Esophagus muscularis mucosa (tissue), 4 donors: ENCODE measurements around the gene PIP4K2A. TPM values are rescaled to one million over a fixed set of nuclear protein-coding genes. Genes with fewer than 3 reads are reported as not detected.

Experiments
- DNase-seq: peaks from one replicate; pipeline ENCODE4 v3.0.0-alpha.2; 2017; ENCODE audit errors: extremely low spot score
- H3K27ac ChIP-seq, 4 donors: fragments of 200-600 bp; sonication (generic); replicated peaks in 1 of 4; 1 replicate in 3 of 4; 2 replicates in 1 of 4; pipeline ENCODE4 v1.5.1; 2016 to 2019; ENCODE audit warnings: mild to moderate bottlenecking in 1 of 4
- H3K27me3 ChIP-seq, 4 donors: fragments of 200-600 bp; sonication (generic); one replicate each; pipeline versions ENCODE4 v1.5.1 to v1.6.0; 2016 to 2019
- H3K36me3 ChIP-seq, 4 donors: fragments of 200-600 bp; sonication (generic); one replicate each; pipeline ENCODE4 v1.5.1; 2016 to 2019
- H3K4me1 ChIP-seq, 4 donors: fragments of 200-600 bp; sonication (generic); one replicate each; pipeline ENCODE4 v1.5.1; 2016 to 2019
- H3K4me3 ChIP-seq, 4 donors: fragments of 200-600 bp; sonication (generic); 1 replicate in 2 of 4; 2 replicates in 2 of 4; pipeline ENCODE4 v1.5.1; 2016 to 2019; ENCODE audit warnings: mild to moderate bottlenecking in 4 of 4, moderate library complexity in 1 of 4
- H3K9me3 ChIP-seq, 4 donors: fragments of 200-600 bp; sonication (generic); 1 replicate in 3 of 4; 2 replicates in 1 of 4; pipeline ENCODE4 v1.5.1; 2016 to 2019
- CTCF ChIP-seq, 3 experiments: fragments of 200-600 bp in 2 of 3; fragments of 450-650 bp in 1 of 3; sonication (generic) in 2 of 3; IDR thresholded peaks; one replicate each; pipeline ENCODE4 v1.5.1; 2017 to 2019; ENCODE audit warnings: antibody characterized with exemption in 3 of 3, mild to moderate bottlenecking in 2 of 3, moderate library complexity in 1 of 3
- EP300 ChIP-seq: sonication (generic); formaldehyde crosslinking; IDR thresholded peaks from one replicate; pipeline ENCODE4 v1.6.1; 2017; ENCODE audit warnings: antibody characterized with exemption
- POLR2A ChIP-seq: fragments of 450-650 bp; IDR thresholded peaks from one replicate; pipeline ENCODE4 v1.6.1; 2017; ENCODE audit warnings: antibody characterized with exemption, moderate library complexity, mild to moderate bottlenecking, low read depth
- POLR2AphosphoS5 ChIP-seq, 2 donors: sonication (generic); formaldehyde crosslinking; IDR thresholded peaks; one replicate each; pipeline ENCODE4 v1.6.1; 2017; ENCODE audit warnings: antibody characterized with exemption in 2 of 2
- WGBS: methylation state at CpG from one replicate; pipeline ENCODE4 v1.1.5; 2018; 5-methylcytosine and 5-hydroxymethylcytosine counted together
- intact Hi-C: fragments of 100-400 bp; cut with DNase I; formaldehyde crosslinking; loops from one replicate; pipeline ENCODE4 v1.15.1; 2023
- total RNA-seq, 4 donors: library from RNA; depleted of rRNA; stranded (reverse); fragments of >200 nt; gene quantifications; one replicate each; pipeline versions ENCODE4 v1.1.0 to v1.2.1, GENCODE V29; 2016

Gene PIP4K2A
- total RNA-seq, 4 donors from 2014 or later: 26.2 to 34.3 (median 32.5) TPM

- Histone ChIP-seq H3K9me3 (no peaks in the 10 kb centered on the region), H3K27me3 (no peaks in the 10 kb centered on the region), H3K4me3 (no peak overlapping the region), H3K36me3 (no peaks in the 10 kb centered on the region), H3K27ac (no peak overlapping the region), H3K4me1 (peaks cover 7 to 17% (median 11%) of the 10 kb centered on the region in 4 donors)
- DNase-seq: no peak
- intact Hi-C loops: no loop called here
- WGBS: 100% methylated on average over 1 of the region's 1 CpG
- TF ChIP-seq EP300: no peak
- TF ChIP-seq CTCF (IDR thresholded peaks at IDR 0.05): no peak
- no peak for TF ChIP-seq POLR2A
- TF ChIP-seq POLR2AphosphoS5 (IDR thresholded peaks at IDR 0.05): no peak
These were observed 75.5 kb downstream of the PIP4K2A start for GRCh38 chr10:22638863-22639262.

GRCh38 chr10:22637491-22637890 lies 76.9 kb downstream of the PIP4K2A start:
- DNase-seq: no peak
- no peak overlapping the region for H3K27ac ChIP-seq
- TF ChIP-seq POLR2A (no peak), EP300 (no peak), POLR2AphosphoS5 (IDR thresholded peaks at IDR 0.05) (no peak), CTCF (IDR thresholded peaks at IDR 0.05) (no peak)
- peaks cover 7 to 23% (median 12%) of the 10 kb centered on the region in 4 donors for H3K4me1 ChIP-seq
- no peak overlapping the region for H3K4me3 ChIP-seq
- intact Hi-C loops: no loop called here
- H3K27me3 ChIP-seq: no peaks in the 10 kb centered on the region
- H3K36me3 ChIP-seq: no peaks in the 10 kb centered on the region
- no peaks in the 10 kb centered on the region for H3K9me3 ChIP-seq
- 93% methylated on average over 4 of the region's 4 CpGs for WGBS

- TF ChIP-seq EP300 (no peak), CTCF (IDR thresholded peaks at IDR 0.05) (no peak), POLR2AphosphoS5 (IDR thresholded peaks at IDR 0.05) (no peak), POLR2A (no peak)
- Histone ChIP-seq H3K9me3 (no peaks in the 10 kb centered on the region), H3K4me3 (no peak overlapping the region), H3K27me3 (no peaks in the 10 kb centered on the region), H3K27ac (no peak overlapping the region), H3K4me1 (peaks cover 13 to 28% (median 15%) of the 10 kb centered on the region in 4 donors), H3K36me3 (no peaks in the 10 kb centered on the region)
- DNase-seq: no peak
- intact Hi-C loops: no loop called here
- 95% methylated on average over 10 of the region's 10 CpGs for WGBS
These were observed 78.7 kb downstream of the PIP4K2A start for GRCh38 chr10:22635650-22636049.

- H3K36me3 ChIP-seq: no peaks in the 10 kb centered on the region
- DNase-seq: no peak
- no peaks in the 10 kb centered on the region for H3K27me3 ChIP-seq
- TF ChIP-seq EP300 (no peak), CTCF (IDR thresholded peaks at IDR 0.05) (no peak), POLR2AphosphoS5 (IDR thresholded peaks at IDR 0.05) (no peak), POLR2A (no peak)
- no peaks in the 10 kb centered on the region for H3K9me3 ChIP-seq
- H3K27ac ChIP-seq: no peak overlapping the region
- no peak overlapping the region for H3K4me3 ChIP-seq
- intact Hi-C loops: no loop called here
- H3K4me1 ChIP-seq: peaks cover 14 to 31% (median 21%) of the 10 kb centered on the region in 4 donors
- 62% methylated on average over 4 of the region's 4 CpGs for WGBS
These were observed 79.5 kb downstream of the PIP4K2A start for GRCh38 chr10:22634606-22635459.
